ENCODE results near the gene S100A8. TPM values are rescaled to one million over a fixed set of nuclear protein-coding genes. Genes with fewer than 3 reads are reported as not detected.

The S100A8 gene
- total and polyA plus RNA-seq, 5 experiments from 2014 or later, result 1.0 to 12.4 (median 11.6) TPM; not detected in 2

DNA sequence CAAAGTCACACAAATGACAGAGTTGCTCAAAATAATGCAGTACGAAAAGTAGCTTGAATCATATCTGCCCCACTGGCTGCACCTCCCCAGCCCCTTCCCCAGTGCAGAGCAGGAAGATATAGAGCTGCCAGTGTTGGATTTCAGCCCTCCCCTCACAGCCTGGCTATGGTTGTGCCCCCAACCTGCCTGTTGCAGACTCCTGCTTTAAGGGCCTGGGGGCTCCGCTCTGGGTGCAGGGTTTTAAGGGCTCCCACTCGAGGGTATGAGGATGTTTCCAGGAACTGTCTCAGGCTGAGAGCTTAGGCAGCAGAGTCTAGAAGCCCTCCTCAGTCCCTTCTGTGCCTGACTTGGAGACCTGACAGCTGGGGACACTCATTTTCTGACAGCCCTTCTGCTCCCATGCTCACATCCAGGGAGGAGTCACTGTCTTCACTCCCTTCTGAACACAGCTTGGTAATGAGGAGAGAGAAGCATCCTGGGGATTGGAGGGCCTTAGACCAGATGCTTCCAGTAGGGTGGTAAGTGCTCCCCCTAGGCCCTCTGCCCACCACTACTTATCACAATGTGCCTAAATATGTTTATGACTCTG is 28.6 kb downstream of the S100A8 start:
- DNase-seq (no peak), ATAC-seq (no peak)
- H3K36me3 Mint-ChIP-seq, result no peaks in the 10 kb centered on the region
- peaks cover 10 to 14% (median 12%) of the 10 kb centered on the region in 4 donors for H3K4me1 Mint-ChIP-seq
- no peak overlapping the region for H3K4me3 Mint-ChIP-seq
- H3K9me3 Mint-ChIP-seq, result no peaks in the 10 kb centered on the region
- POLR2A ChIA-PET, result no interaction called here
- H3K27me3 Mint-ChIP-seq, result peaks cover 0 to 17% (median 8%) of the 10 kb centered on the region in 5 donors
- no peak overlapping the region for H3K27ac Mint-ChIP-seq

- H3K27me3 Mint-ChIP-seq, result peaks cover 0 to 17% (median 8%) of the 10 kb centered on the region in 5 donors
- DNase-seq (no peak), ATAC-seq (no peak)
- H3K4me1 Mint-ChIP-seq, result peaks cover 11 to 21% (median 18%) of the 10 kb centered on the region in 4 donors
- no peaks in the 10 kb centered on the region for H3K36me3 Mint-ChIP-seq
- no peaks in the 10 kb centered on the region for H3K9me3 Mint-ChIP-seq
- POLR2A ChIA-PET, result no interaction called here
- H3K27ac Mint-ChIP-seq, result peak overlapping the region in 1 of 10 donors; percentile 58
- H3K4me3 Mint-ChIP-seq, result no peak overlapping the region
Measured at GRCh38 chr1:153361480-153362109, 29.3 kb downstream of the S100A8 start.

DNA sequence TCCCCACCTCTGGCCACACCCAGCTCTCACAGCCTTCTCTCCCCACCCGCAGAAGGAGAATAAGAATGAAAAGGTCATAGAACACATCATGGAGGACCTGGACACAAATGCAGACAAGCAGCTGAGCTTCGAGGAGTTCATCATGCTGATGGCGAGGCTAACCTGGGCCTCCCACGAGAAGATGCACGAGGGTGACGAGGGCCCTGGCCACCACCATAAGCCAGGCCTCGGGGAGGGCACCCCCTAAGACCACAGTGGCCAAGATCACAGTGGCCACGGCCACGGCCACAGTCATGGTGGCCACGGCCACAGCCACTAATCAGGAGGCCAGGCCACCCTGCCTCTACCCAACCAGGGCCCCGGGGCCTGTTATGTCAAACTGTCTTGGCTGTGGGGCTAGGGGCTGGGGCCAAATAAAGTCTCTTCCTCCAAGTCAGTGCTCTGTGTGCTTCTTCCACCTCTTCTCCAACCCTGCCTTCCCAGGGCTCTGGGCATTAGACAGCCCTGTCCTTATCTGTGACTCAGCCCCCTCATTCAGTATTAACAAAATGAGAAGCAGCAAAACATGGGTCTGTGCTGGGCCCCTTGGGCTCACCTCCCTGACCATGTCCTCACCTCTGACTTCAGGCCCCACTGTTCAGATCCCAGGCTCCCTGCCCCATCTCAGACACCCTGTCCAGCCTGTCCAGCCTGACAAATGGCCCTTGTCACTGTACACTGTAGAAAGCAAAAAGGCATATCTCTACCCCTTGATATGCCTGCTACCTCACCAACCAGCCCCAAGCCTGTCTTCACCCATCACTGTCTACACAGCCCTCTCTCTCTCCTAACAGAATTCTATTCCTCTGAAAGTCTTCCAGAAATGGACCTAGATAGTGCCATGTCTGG is 30.0 kb downstream of the S100A8 start:
- H3K36me3 Mint-ChIP-seq, result no peaks in the 10 kb centered on the region
- no peak for ATAC-seq
- no peak overlapping the region for H3K4me3 Mint-ChIP-seq
- POLR2A ChIA-PET, result no interaction called here
- DNase-seq, result no peak
- no peaks in the 10 kb centered on the region for H3K9me3 Mint-ChIP-seq
- H3K27me3 Mint-ChIP-seq, result peaks cover 0 to 17% (median 8%) of the 10 kb centered on the region in 5 donors
- peak overlapping the region in 2 of 10 donors; percentile 29 to 66 for H3K27ac Mint-ChIP-seq
- peaks cover 13 to 23% (median 21%) of the 10 kb centered on the region in 4 donors for H3K4me1 Mint-ChIP-seq

- Mint-ChIP-seq H3K27ac (peak overlapping the region in 1 of 10 donors; percentile 29), H3K9me3 (no peaks in the 10 kb centered on the region), H3K4me3 (no peak overlapping the region), H3K27me3 (peaks cover 0 to 17% (median 8%) of the 10 kb centered on the region in 5 donors), H3K36me3 (no peaks in the 10 kb centered on the region), H3K4me1 (peaks cover 13 to 23% (median 21%) of the 10 kb centered on the region in 4 donors)
- DNase-seq, result no peak
- POLR2A ChIA-PET, result no interaction called here
- ATAC-seq, result no peak
Measured at GRCh38 chr1:153360190-153360589, 30.7 kb downstream of the S100A8 start.

DNA sequence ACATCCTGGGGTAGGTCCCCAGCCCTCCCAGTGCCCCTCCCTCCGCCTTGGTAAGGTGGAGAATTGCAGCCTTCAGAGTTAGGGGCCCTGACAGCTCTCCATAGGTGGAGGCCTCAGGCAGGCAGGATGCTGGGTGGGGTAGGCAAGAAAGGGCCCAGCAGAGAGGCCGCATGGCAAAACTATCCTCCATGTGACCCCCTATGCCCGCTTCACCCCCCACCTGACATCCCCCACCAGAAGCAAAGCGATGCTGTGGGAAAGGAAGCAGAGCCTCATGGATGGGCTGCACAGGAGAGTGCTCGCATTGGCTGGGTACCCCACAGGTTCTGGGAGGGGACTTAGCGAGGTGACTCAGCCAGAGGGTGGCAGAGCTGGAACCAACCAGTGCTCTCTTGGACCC is 31.6 kb downstream of the S100A8 start:
- Mint-ChIP-seq H3K4me3 (no peak overlapping the region), H3K4me1 (peaks cover 13 to 23% (median 21%) of the 10 kb centered on the region in 4 donors), H3K9me3 (no peaks in the 10 kb centered on the region), H3K27me3 (peaks cover 0 to 11% (median 5%) of the 10 kb centered on the region in 5 donors), H3K36me3 (no peaks in the 10 kb centered on the region), H3K27ac (no peak overlapping the region)
- ATAC-seq (no peak), DNase-seq (no peak)
- POLR2A ChIA-PET, result no interaction called here

DNA sequence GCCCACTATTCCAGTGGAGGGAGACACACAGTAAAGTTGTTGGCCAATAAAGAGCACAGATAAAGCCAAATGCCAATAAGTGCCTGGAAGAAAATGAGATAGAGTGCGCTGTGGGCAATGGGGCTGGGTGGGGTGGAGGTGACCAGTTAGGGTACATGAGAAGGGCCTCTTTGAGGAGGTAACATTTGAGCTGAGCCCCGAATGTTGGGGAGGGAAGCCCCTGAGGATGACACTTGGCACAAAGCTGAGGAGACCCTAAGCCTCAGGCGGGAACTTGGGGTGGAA is 32.2 kb downstream of the S100A8 start:
- POLR2A ChIA-PET, result no interaction called here
- peak overlapping the region in 1 of 10 donors; percentile 58 for H3K4me3 Mint-ChIP-seq
- DNase-seq, result no peak

DNA sequence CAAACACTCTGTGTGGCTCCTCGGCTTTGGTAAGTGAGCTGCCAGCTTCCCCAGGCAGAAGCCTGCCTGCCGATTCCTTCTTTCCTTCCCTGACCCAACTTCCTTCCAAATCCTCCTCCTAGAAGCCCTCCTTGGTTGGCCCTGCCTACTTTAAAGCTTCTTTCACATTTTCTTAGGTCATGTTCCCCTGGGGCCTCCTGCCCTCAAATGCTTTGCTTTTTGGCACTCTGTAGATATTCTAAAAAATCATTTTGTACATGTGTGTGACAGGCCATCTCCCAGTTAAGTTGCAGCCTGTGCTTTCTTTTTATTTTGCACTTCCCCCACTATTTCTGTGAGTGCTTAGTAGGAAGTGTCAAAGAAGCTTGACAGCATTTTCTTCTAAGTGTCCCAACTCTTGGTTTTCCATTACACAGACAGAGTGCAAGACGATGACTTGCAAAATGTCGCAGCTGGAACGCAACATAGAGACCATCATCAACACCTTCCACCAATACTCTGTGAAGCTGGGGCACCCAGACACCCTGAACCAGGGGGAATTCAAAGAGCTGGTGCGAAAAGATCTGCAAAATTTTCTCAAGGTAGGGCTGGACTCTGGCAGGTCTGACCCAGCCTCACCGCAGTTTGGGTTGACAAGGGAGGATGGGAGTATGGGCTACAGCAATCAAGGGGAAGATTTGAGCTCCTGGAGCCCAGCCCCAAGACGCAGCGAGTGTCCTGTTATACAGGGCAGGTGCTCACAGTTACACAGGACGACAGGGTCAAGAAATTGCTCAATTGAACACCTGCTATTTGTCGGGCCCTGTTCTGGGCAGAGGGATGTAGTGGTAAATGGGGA is 32.8 kb downstream of the S100A8 start, which contains the start of gene S100A9:
Gene S100A9 (plus strand): TSS at position 2 of the 838 bp plus-strand sequence. CDS start 430 bp downstream, at position 432.
- Mint-ChIP-seq H3K4me3 (peak within 1 kb of the TSS in 8 of 10 donors; percentile 40 to 69 (median 51)), H3K4me1 (peaks cover 13 to 23% (median 21%) of the 10 kb centered on the region in 4 donors), H3K36me3 (no peaks in the 10 kb centered on the region), H3K27ac (peak within 1 kb of the TSS in 4 of 10 donors; percentile 7 to 66 (median 36)), H3K9me3 (no peaks in the 10 kb centered on the region), H3K27me3 (peaks cover 0 to 7% (median 3%) of the 10 kb centered on the region in 5 donors)
- DNase-seq, result no peak
- POLR2A ChIA-PET, result no interaction called here
- ATAC-seq, result no peak

More for the DNA sequence above, 32.2 kb downstream of the S100A8 start:
- Mint-ChIP-seq H3K27ac (no peak overlapping the region), H3K4me1 (peaks cover 13 to 23% (median 21%) of the 10 kb centered on the region in 4 donors), H3K9me3 (no peaks in the 10 kb centered on the region), H3K27me3 (peaks cover 0 to 10% (median 5%) of the 10 kb centered on the region in 5 donors), H3K36me3 (no peaks in the 10 kb centered on the region)
- ATAC-seq, result no peak

- POLR2A ChIA-PET, result no interaction called here
- H3K27me3 Mint-ChIP-seq, result peaks cover 0 to 7% (median 3%) of the 10 kb centered on the region in 5 donors
- H3K4me1 Mint-ChIP-seq, result peaks cover 15 to 24% (median 21%) of the 10 kb centered on the region in 4 donors
- H3K9me3 Mint-ChIP-seq, result no peaks in the 10 kb centered on the region
- no peaks in the 10 kb centered on the region for H3K36me3 Mint-ChIP-seq
- no peak for DNase-seq
- H3K4me3 Mint-ChIP-seq, result peak overlapping the region in 6 of 10 donors; percentile 44 to 69 (median 52)
- peak in 1 of 2 donors; percentile 35 for ATAC-seq
- H3K27ac Mint-ChIP-seq, result peak overlapping the region in 2 of 10 donors; percentile 7 to 43
Measured at GRCh38 chr1:153357076-153357852, 33.6 kb downstream of the S100A8 start.

DNA sequence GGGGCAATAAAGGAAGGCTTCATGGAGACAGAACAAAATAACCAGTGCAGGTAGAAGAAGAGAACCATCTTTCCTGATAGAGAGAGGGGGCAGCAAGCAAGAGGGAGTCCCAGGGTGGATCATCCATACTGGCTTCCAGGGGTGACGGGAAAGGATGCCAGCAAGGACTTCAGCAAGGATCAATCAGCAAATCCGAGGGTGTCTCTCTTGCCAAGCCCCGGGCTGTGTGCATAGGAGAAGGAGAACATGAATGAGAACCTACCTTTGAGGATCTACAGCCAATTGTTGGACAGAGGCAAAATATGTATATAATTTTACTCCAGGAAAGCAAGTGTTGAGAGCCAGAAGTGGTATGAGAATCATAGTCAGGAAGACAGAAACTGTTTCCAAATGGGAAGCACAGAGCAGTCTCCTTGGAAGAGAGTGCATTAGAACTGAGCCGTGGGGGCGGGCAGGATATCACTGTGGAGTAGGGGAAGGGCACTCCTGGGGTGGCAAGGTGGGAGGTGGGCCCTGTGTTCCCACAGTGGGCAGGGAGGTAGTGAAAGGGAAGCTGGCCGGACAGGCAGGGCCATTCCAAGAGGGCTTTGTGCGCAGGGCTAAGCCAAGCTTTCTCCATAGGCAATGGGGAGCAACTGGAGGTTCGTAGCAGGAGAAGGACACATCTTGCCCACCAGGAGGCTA is 34.3 kb downstream of the S100A8 start:
- Mint-ChIP-seq H3K36me3 (no peaks in the 10 kb centered on the region), H3K4me3 (peak overlapping the region in 1 of 10 donors; percentile 2), H3K27ac (peak overlapping the region in 2 of 10 donors; percentile 43 to 64), H3K27me3 (peaks cover 0 to 7% (median 3%) of the 10 kb centered on the region in 5 donors), H3K9me3 (no peaks in the 10 kb centered on the region), H3K4me1 (peaks cover 15 to 24% (median 21%) of the 10 kb centered on the region in 4 donors)
- no peak for ATAC-seq
- no peak for DNase-seq
- POLR2A ChIA-PET, result no interaction called here

DNA sequence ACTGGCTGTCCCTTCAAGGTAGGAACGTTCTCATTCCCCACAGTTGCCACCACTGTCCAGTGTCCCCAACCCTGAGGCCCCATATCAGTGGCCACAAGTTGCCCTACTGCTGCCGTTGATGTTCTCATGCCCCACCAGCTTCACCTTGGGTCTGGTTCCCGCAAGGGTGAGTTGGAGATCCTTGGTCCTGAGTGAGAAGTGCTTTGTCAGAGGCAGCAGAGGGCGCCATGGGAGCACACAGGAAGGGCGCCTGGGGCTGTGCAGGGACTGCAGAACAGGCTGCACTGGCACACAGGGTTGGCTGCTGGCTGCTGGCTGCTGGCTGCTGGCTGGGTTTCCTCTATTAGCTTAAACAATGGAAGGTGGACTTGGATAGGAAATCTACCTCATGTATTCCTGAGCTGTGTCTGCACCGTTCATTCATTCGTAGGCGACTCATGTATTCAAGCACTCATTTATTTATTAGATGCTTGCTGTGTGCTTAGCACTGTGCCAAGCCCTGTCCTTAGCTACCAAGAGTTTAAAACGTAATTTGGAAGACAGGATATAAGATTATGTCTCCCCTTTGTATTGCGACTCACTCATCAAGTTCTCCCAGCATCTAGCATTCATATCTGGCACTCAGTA is 35.3 kb downstream of the S100A8 start:
- POLR2A ChIA-PET, result no interaction called here
- Mint-ChIP-seq H3K4me3 (no peak overlapping the region), H3K27ac (no peak overlapping the region), H3K4me1 (peaks cover 15 to 24% (median 21%) of the 10 kb centered on the region in 4 donors), H3K27me3 (peaks cover 0 to 10% (median 3%) of the 10 kb centered on the region in 5 donors), H3K9me3 (no peaks in the 10 kb centered on the region), H3K36me3 (no peaks in the 10 kb centered on the region)
- ATAC-seq, result peak in 1 of 2 donors; percentile 65
- peak in 5 of 10 donors; percentile 4 to 44 (median 28) for DNase-seq
